ENCODE data around the gene MOCOS. TPM values are rescaled to one million over a fixed set of nuclear protein-coding genes. Genes with fewer than 3 reads are reported as not detected.

The MOCOS gene
- total and polyA plus RNA-seq, 2 of the 8 experiments (the other 6 are each of a cell fraction or from before 2014, with no cell fraction given) = 4.7 to 5.8 TPM

DNA sequence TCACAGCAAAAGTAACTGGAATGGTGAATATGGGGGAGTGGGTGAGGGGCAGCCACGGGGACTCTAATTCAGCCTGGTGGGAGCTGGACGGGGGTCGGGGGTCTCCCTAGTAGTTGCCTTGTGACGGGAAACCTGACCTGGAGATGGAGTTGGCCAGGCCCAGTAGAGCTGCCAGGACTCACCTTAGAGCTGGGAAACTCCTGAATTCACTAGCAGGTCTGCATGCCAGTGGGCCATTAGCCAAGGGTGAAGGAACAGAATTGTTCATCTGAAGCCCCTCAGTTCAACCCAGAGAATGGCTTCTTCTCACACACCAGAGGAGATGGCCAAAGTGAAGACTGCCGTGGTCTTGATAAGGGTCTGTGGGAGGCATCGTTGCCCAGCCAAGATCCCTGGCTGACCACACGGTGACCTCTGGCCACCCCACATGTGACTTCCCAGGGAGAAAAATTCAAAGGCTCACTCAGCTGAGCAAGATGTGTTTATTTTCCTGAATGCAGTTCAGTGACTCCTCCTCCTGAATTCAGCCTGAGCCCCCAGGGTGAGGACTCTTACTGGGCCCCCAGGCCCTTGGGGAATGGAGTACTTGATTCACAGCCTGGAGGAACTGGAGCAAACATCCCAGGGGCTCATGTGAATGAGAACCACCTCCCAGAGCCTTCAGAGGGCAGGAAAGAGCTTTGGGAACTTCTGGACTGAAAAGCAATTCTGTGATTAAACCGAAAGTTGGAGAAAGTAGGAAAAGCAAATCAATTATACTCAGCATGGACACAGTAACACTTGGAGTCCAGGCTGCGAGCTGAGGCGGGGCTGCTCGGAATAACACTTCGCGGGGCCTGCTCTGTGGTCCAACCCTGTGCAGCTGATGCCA, 25.2 kb downstream of the MOCOS start:
- H2AK5ac ChIP-seq (ENCODE audit: low read depth, low read length) = no peak overlapping the region
- POLR2A ChIA-PET (ENCODE audit: partially characterized antibody) = interaction anchor here (2.9 kb wide), 1 partner anchor 25 kb away, joined by 14 read pairs; the partner anchor contains the start of gene MOCOS
- no peak for FAIRE-seq

More for the DNA sequence above, 25.2 kb downstream of the MOCOS start:
- no peaks in the 10 kb centered on the region for H3K79me2 ChIP-seq (ENCODE audit: control insufficient read depth in 1 of 2, insufficient read depth in 2 of 2, low read length in 2 of 2)
- H3K4me1 ChIP-seq (replicated peaks in 1 of 4; ENCODE audit: control insufficient read depth in 3 of 4, insufficient read depth in 4 of 4, low read length in 3 of 4) = no peaks in the 10 kb centered on the region
- WGBS, 2 experiments (ENCODE audit: extremely low coverage in 1 of 2, insufficient coverage in 1 of 2, insufficient read length in 1 of 2, insufficient replicate concordance in 2 of 2, low coverage in 1 of 2, low lambda C conversion rate in 2 of 2, missing lambda C conversion rate in 1 of 2) = 90% methylated on average over 13 of the region's 13 CpGs; no CpG with 5 or more reads in 1 of the 2 experiments
- no peak overlapping the region for H2BK5ac ChIP-seq (ENCODE audit: low read depth, low read length)
- no peak for DNase-seq (ENCODE audit: low read depth in 1 of 2, low spot score in 2 of 2)
- 0 out of 8 replicates have a peak, but pooled peaks cover 0 to 3% (median 0%) of the 10 kb centered on the region in 4 experiments for H3K36me3 ChIP-seq (ENCODE audit: control insufficient read depth in 2 of 4, insufficient read depth in 4 of 4, low read length in 3 of 4)
- no peaks in the 10 kb centered on the region for H3K23me2 ChIP-seq (ENCODE audit: low read depth, low read length)
- no peak overlapping the region for H2BK120ac ChIP-seq (replicated peaks; ENCODE audit: low read depth, low read length)
- H3K4me2 ChIP-seq (ENCODE audit: insufficient read depth in 1 of 2, low read depth in 2 of 2, low read length in 2 of 2) = no peak overlapping the region
- no peak overlapping the region for H2BK15ac ChIP-seq (ENCODE audit: low read length)
- H3K9me3 ChIP-seq (ENCODE audit: insufficient read depth in 2 of 2, low read depth in 1 of 2, low read length in 1 of 2) = no peaks in the 10 kb centered on the region
- H2BK20ac ChIP-seq (ENCODE audit: low read length) = no peak overlapping the region
- H3K79me1 ChIP-seq (ENCODE audit: low read depth, low read length) = no peaks in the 10 kb centered on the region
- H3K9ac ChIP-seq (replicated peaks in 1 of 4; ENCODE audit: extremely low read depth in 1 of 4, low read depth in 3 of 4, low read length in 3 of 4) = no peak overlapping the region
- no peaks in the 10 kb centered on the region for H3K27me3 ChIP-seq (replicated peaks in 1 of 4; ENCODE audit: control insufficient read depth in 3 of 4, extremely low read depth in 1 of 4, insufficient read depth in 3 of 4, low read length in 3 of 4)
- no peak overlapping the region for H3K14ac ChIP-seq (ENCODE audit: insufficient read length)
- no peak overlapping the region for H3K4me3 ChIP-seq (ENCODE audit: extremely low read depth in 1 of 4, insufficient read depth in 2 of 4, low read depth in 3 of 4, low read length in 4 of 4)
- no peak overlapping the region for H3K18ac ChIP-seq (ENCODE audit: extremely low read depth, low read length)
- H4K5ac ChIP-seq (ENCODE audit: insufficient read length, low read depth, low read length) = no peak overlapping the region
- CTCF ChIA-PET (ENCODE audit: partially characterized antibody) = interaction anchor here (0.7 to 2.7 kb wide), 5 partner anchors 12 to 1332 kb away, joined by 3 to 15 read pairs (median 3); no protein-coding TSS in a partner anchor
- no peak overlapping the region for H3K27ac ChIP-seq (ENCODE audit: low read depth, low read length)
- no peak overlapping the region for H4K91ac ChIP-seq (replicated peaks; ENCODE audit: insufficient read length, low read length)
- H4K20me1 ChIP-seq (replicated peaks in 1 of 2; ENCODE audit: control insufficient read depth in 1 of 2, insufficient read depth in 2 of 2, low read length in 2 of 2) = no peaks in the 10 kb centered on the region
- no peak overlapping the region for H3K56ac ChIP-seq (replicated peaks; ENCODE audit: insufficient read length, low read depth, low read length)
- no peak overlapping the region for H3K23ac ChIP-seq (ENCODE audit: insufficient read length)
- H3K4ac ChIP-seq (replicated peaks; ENCODE audit: insufficient read length, low read depth, low read length) = no peak overlapping the region
- H4K8ac ChIP-seq (ENCODE audit: extremely low read depth, insufficient read depth, low read length) = peak overlapping the region; percentile 35; the same call in 1 of the 2 replicates
- TF ChIP-seq, protein P1, sequence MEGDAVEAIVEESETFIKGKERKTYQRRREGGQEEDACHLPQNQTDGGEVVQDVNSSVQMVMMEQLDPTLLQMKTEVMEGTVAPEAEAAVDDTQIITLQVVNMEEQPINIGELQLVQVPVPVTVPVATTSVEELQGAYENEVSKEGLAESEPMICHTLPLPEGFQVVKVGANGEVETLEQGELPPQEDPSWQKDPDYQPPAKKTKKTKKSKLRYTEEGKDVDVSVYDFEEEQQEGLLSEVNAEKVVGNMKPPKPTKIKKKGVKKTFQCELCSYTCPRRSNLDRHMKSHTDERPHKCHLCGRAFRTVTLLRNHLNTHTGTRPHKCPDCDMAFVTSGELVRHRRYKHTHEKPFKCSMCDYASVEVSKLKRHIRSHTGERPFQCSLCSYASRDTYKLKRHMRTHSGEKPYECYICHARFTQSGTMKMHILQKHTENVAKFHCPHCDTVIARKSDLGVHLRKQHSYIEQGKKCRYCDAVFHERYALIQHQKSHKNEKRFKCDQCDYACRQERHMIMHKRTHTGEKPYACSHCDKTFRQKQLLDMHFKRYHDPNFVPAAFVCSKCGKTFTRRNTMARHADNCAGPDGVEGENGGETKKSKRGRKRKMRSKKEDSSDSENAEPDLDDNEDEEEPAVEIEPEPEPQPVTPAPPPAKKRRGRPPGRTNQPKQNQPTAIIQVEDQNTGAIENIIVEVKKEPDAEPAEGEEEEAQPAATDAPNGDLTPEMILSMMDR (IDR thresholded peaks at IDR 0.05; ENCODE audit: control extremely low read depth in 1 of 3, insufficient read depth in 1 of 3, low read depth in 1 of 3, low read length in 3 of 3) = peak in 1 of 3 experiments; percentile 8; a peak in 1 of 4 replicates
- TF ChIP-seq SIN3A (conservative IDR thresholded peaks at IDR 0.05 in 1 of 2, IDR thresholded peaks at IDR 0.05 in 1 of 2; ENCODE audit: low read depth in 1 of 2, low read length in 2 of 2) (no peak), RAD21 (IDR thresholded peaks at IDR 0.05 in 1 of 2, conservative IDR thresholded peaks at IDR 0.05 in 1 of 2; ENCODE audit: low read depth in 2 of 2, low read length in 2 of 2) (peak; percentile 23 to 48; a peak in 3 of 4 replicates)
- H2BK12ac ChIP-seq (ENCODE audit: low read depth, low read length) = no peak overlapping the region
- no peak overlapping the region for H2AFZ ChIP-seq (ENCODE audit: low read length)

All from H1 (cell line).